HL-60 (cell line): ENCODE measurements around the gene CDH6.

Experiments used
- DNase-seq, 2 experiments: peaks; one replicate each; pipeline ENCODE4 v3.0.0-alpha.2; 2010 to 2020; ENCODE audit warnings: low read depth in 1 of 2, low spot score in 1 of 2
- H3K27ac ChIP-seq: fragments of 250-450 bp; sonication (Bioruptor Pico); replicated peaks from 2 replicates; pipeline ENCODE4 v1.5.1; 2020; ENCODE audit warnings: mild to moderate bottlenecking, moderate library complexity
- H3K27me3 ChIP-seq: fragments of 250-450 bp; sonication (Bioruptor Pico); 2 replicates; pipeline ENCODE4 v1.5.1; 2021; ENCODE audit warnings: mild to moderate bottlenecking, moderate library complexity; ENCODE audit not compliant: insufficient read depth, poor library complexity, severe bottlenecking
- H3K4me3 ChIP-seq: replicated peaks from 2 replicates; pipeline ENCODE4 v1.5.1; 2011; ENCODE audit warnings: mild to moderate bottlenecking, control low read depth, low read length; ENCODE audit not compliant: insufficient read depth
- GABPA ChIP-seq: IDR thresholded peaks from 2 replicates; pipeline ENCODE4 v1.6.1; 2012; ENCODE audit warnings: low read depth
- POLR2AphosphoS5 ChIP-seq: IDR thresholded peaks from 2 replicates; pipeline ENCODE4 v1.6.1; 2012; ENCODE audit warnings: low read depth
- SPI1 ChIP-seq: IDR thresholded peaks from 2 replicates; pipeline ENCODE4 v1.6.1; 2012; ENCODE audit warnings: low read depth, mild to moderate bottlenecking, borderline replicate concordance
- TF ChIP-seq, protein P1 (sequence below): IDR thresholded peaks from one replicate; pipeline ENCODE4 v1.5.1; 2011; ENCODE audit warnings: low read length, control low read depth, inconsistent platforms; ENCODE audit not compliant: insufficient read depth
- TF ChIP-seq, protein P2 (sequence below): IDR thresholded peaks from 2 replicates; pipeline ENCODE4 v1.6.1; 2012; ENCODE audit warnings: low read depth; ENCODE audit not compliant: insufficient replicate concordance

CDH6 gene

DNA sequence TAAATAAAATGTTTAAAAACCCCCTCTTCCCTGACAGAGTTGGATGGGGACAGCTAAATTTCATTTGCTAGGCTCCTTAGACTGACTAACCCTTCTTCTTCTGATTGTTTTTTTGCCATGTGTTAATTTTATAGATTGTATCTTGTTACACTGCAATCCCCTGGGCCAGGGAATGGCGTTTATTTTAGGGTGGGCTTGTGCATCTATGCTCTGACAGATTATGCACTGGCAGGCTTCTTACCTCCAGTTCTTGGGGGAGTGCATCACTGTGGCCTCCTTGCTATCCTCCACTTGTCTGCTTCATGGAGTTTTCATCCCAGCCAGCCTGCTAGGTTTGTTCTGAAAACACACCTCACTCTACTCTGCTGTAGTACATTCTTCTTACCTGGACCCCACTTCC, 178.6 kb downstream of the CDH6 start:
- TF ChIP-seq, protein P1, sequence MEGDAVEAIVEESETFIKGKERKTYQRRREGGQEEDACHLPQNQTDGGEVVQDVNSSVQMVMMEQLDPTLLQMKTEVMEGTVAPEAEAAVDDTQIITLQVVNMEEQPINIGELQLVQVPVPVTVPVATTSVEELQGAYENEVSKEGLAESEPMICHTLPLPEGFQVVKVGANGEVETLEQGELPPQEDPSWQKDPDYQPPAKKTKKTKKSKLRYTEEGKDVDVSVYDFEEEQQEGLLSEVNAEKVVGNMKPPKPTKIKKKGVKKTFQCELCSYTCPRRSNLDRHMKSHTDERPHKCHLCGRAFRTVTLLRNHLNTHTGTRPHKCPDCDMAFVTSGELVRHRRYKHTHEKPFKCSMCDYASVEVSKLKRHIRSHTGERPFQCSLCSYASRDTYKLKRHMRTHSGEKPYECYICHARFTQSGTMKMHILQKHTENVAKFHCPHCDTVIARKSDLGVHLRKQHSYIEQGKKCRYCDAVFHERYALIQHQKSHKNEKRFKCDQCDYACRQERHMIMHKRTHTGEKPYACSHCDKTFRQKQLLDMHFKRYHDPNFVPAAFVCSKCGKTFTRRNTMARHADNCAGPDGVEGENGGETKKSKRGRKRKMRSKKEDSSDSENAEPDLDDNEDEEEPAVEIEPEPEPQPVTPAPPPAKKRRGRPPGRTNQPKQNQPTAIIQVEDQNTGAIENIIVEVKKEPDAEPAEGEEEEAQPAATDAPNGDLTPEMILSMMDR, result no peak
- no peak for TF ChIP-seq GABPA
- TF ChIP-seq SPI1, result no peak
- TF ChIP-seq, protein P2, sequence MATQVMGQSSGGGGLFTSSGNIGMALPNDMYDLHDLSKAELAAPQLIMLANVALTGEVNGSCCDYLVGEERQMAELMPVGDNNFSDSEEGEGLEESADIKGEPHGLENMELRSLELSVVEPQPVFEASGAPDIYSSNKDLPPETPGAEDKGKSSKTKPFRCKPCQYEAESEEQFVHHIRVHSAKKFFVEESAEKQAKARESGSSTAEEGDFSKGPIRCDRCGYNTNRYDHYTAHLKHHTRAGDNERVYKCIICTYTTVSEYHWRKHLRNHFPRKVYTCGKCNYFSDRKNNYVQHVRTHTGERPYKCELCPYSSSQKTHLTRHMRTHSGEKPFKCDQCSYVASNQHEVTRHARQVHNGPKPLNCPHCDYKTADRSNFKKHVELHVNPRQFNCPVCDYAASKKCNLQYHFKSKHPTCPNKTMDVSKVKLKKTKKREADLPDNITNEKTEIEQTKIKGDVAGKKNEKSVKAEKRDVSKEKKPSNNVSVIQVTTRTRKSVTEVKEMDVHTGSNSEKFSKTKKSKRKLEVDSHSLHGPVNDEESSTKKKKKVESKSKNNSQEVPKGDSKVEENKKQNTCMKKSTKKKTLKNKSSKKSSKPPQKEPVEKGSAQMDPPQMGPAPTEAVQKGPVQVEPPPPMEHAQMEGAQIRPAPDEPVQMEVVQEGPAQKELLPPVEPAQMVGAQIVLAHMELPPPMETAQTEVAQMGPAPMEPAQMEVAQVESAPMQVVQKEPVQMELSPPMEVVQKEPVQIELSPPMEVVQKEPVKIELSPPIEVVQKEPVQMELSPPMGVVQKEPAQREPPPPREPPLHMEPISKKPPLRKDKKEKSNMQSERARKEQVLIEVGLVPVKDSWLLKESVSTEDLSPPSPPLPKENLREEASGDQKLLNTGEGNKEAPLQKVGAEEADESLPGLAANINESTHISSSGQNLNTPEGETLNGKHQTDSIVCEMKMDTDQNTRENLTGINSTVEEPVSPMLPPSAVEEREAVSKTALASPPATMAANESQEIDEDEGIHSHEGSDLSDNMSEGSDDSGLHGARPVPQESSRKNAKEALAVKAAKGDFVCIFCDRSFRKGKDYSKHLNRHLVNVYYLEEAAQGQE, result no peak
- no peak for TF ChIP-seq POLR2AphosphoS5
- Histone ChIP-seq H3K4me3 (no peak overlapping the region), H3K27me3 (no peaks in the 10 kb centered on the region), H3K27ac (no peak overlapping the region)
- DNase-seq, result no peak

DNA sequence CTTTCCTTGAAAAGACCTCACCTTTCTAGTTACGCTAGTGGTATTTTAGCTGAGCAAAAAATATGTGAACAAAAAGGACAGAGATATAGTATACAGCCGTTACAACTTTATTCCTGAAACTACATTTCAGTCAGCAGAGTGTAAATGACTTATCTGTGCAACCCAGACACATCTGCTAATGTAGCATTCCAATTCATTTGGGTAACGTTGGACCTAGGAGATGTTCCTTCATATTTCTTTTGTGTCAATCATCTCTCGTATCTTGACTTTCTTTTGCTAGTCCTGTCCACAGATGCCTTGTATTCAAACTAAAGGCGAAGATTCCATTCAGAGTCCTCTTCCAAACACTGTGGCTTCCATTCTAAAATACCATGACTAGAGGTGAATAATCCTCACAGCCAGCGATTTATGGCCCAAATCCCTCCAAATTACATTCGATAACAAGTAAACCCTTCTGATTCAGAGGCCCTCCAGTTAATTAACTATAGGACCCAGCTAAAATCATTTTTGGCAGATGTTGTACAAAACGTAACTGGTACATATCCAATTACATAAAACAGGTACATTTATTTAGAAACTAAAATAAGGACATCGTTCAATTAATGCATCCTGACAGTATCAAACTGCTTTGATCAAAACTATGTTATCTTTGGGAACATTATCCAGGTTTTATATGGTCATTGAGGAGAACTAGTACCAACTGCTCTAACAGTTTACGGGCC, 182.7 kb downstream of the CDH6 start:
- TF ChIP-seq GABPA (no peak), POLR2AphosphoS5 (no peak), SPI1 (no peak)
- TF ChIP-seq, protein P1, result no peak
- TF ChIP-seq, protein P2, result no peak
- Histone ChIP-seq H3K27ac (no peak overlapping the region), H3K27me3 (peaks cover 4% of the 10 kb centered on the region), H3K4me3 (no peak overlapping the region)
- DNase-seq, result no peak

DNA sequence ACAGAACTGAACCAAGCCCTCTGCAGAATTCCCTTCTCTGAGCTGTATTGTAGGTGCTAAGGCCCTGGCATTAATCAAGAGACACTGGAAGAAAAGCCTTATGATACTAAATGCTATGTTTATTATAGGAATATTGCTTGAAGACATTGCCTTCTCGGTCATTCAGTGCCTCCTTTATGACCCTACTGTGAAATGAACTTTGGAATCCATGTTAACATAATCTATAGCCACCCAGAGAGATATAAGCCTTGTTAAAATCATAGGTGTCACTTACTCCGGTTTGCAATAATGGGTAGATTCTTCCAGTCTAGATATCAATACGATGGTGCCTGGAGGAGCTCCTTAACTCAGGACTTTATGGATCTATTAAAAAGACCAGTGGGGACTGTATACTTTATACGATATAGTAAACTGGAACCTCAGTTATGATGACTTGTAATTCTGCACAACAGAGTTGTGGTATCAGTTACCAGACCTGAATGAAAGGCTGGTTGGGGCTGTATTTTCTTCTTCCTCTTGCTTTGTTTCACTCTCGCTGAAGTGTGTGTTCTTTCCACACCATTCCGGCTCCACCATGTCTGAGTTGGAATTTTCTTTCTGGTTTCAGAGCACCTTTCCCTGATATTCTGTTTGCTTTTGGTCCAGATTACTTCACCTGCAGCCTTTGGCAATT, 183.9 kb downstream of the CDH6 start:
- TF ChIP-seq SPI1, result no peak
- TF ChIP-seq POLR2AphosphoS5, result no peak
- TF ChIP-seq, protein P1, result no peak
- no peak for TF ChIP-seq GABPA
- TF ChIP-seq, protein P2, result no peak
- H3K27me3 ChIP-seq, result peaks cover 4% of the 10 kb centered on the region
- no peak for DNase-seq
- H3K27ac ChIP-seq, result no peak overlapping the region
- no peak overlapping the region for H3K4me3 ChIP-seq
